ENCODE measurements around the gene ANKLE1.
"Not testable (repeated sequence)": the region's sequence is repeated elsewhere in the genome, so short reads cannot be mapped to it uniquely, and the experiment has no call there.

Gene ANKLE1

GRCh38 chr19:17279436-17279835 is 2.3 kb upstream of the ANKLE1 start:
- no peak for DNase-seq

DNA sequence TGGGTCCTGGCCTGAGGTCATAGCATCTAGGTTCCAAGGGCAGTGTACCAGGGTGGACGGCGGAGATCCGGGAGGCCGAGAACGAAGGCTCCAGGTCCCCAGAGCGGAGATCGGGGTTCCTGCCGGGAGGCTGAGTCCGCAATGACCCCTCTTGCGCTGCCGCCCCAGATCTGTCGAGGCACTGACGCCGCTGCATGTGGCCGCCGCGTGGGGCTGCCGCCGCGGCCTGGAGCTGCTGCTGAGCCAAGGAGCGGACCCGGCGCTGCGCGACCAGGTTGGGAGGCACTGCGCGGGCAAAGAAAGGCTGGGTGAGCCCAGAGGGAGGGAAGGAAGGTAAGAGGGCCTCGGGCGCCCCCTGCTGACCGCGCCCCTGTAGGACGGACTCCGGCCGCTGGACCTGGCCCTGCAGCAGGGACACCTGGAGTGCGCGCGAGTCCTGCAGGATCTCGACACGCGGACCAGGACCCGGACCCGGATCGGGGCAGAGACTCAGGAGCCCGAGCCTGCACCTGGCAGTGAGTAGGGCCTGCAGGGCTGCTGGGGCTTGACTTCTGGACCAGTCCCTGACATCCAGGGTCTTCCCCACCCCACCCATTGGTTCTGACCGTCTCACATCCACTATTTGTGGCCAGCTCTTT is 906 bp downstream of the ANKLE1 start:
- DNase-seq = peak in 49 of 56 donors; percentile 6 to 85 (median 37)

GRCh38 chr19:17283504-17283996 is 1.8 kb downstream of the ANKLE1 start:
- DNase-seq = no peak

DNA sequence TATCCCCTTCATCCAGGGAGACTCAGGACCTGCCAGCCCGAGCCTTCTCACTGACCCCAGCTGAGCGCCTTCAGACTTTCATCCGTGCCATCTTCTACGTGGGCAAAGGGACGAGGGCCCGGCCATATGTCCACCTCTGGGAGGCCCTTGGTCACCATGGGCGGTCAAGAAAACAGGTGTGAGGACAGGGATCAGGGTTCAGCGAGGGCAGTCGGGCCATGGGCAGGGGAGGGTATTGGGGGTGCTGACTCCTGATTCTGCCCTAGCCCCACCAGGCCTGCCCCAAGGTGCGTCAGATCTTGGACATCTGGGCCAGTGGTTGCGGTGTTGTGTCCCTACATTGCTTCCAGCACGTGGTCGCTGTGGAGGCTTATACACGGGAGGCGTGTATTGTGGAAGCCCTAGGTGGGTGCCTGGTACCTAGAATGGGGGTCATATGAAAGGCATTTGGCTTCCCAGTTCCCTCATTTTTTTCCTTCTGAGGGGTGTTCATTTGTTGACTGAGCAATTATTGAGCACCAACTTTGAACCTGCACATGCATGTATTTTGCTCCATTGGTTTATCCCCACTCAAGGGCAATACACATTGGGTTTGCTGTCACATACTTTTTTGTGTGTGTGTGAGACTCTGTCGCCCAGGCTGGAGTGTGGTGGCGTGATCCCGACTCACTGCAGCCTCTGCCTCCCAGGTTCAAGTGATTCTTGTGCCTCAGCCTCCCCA is 3.9 kb downstream of the ANKLE1 start:
- no peak for DNase-seq

DNA sequence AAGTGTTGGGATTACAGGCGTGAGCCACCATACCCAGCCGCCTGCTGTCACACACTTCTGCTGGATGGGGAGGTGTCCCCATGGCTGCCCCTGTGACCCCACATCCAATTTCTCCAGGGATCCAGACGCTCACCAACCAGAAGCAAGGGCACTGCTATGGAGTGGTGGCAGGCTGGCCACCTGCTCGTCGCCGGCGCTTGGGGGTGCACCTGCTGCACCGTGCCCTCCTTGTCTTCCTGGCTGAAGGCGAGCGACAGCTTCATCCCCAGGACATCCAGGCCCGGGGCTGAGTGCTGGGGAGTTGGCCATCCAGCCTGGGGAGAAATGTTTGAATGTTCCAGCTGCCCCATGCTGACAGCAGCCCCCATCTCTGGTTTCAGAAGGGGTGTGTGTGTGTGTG is 4.6 kb downstream of the ANKLE1 start:
- no peak for DNase-seq

GRCh38 chr19:17286752-17287151 is 5.1 kb downstream of the ANKLE1 start:
- no peak for DNase-seq

DNA sequence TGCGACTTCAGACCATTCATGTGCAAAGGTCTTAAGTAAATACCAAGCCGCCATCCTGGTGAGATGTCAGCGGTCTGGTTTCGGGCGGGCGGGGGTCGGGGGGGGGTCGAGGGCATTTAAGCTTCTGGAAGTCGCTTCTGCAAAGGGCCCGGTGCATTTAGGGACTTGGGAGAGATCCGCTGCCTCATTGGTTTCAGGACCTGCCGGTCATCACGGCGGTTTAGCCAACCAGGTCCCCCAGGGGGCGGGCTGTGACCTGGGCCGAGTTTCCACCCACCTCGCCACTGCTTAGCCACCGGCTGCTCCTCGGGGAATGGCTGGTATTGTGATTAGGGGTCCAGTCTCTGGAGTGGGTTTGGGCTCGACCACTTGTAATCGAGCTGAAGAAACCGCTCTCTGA is 7.8 kb downstream of the ANKLE1 start:
- DNase-seq = peak in 19 of 56 donors; percentile 0 to 47 (median 21)

DNA sequence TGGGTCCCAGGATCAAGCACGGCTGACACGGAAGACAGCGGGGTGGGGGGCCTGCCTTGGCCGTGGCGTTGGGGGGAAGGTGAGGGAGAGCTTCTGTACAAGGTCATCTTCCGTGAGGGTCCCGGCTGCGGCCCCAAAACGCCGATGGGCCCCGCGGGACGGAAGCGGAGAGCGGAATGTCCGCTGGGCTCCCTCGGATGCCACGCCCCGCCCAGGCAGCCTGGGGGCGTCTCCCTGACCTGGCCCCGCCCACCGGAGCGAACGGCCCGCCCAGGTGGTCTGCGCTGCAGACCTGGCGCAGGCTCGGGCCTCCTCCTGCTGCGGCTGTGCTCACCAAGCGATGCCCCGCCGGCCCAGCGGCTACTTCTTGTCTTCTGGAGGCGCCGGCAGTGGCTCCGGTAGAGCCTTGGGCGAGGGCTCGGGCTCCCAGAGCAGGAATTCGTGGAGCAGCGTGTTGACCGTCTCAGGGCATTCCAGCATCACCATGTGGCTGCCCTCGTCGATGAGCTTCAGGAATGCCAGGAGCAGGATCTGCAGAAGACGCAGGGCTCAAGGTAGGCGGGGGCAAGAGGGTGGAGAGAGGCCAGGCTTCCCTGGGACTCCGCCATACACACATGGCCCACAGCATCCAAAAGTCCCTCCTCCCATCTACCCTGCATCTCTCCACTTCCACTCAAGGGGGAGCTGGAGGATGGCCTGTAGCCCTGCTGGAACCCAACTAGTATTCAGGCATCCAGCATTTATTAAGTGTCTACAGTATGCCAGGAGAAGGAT is 10.8 kb downstream of the ANKLE1 start:
- DNase-seq = peak in 28 of 56 donors; percentile 2 to 56 (median 22)

- DNase-seq = no peak
Measured at GRCh38 chr19:17293605-17294004, 11.9 kb downstream of the ANKLE1 start.

DNA sequence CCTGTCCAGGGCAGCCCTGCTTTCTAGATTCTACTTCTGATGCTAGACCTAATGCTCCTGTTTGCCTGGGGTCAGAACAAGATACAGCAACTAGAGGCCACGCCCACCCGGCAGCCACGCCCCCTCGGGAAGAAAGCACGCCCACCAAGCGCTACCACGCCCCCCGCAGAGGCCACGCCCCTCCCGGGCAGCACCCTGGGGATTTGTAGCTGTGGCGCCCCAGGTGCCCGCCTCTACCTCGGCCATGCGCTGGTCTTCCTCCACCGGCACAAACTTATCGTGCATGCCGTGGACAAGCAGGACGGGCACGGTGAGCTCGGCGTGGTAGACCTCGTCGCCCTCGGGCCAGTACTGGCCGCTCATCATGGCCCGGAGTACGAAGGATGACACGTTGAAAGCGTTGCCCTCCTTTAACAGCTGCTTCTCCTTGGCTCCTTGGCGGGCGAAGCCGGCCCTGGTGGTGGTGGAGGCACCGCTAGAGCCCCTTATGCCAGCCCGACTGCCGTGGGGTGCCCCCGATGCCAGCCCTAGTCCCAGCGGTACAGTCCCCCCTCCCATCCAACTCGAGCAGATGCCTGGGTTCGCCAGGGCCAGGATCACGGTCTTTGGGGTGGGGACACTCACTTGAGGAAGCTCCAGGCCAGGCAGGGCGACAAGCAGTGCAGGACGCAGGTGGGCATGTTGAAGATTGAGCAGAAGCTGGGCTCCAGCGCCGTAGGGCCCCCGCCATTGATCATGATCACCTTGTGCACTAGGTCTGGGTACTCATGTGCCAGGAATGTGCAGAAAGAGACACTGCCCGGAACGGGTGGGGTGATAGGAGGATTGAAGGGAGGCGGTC is 12.6 kb downstream of the ANKLE1 start:
- DNase-seq = peak in 1 of 56 donors; percentile 31

- not testable (repeated sequence) for DNase-seq
Measured at GRCh38 chr19:17295551-17295950, 13.8 kb downstream of the ANKLE1 start.

DNA sequence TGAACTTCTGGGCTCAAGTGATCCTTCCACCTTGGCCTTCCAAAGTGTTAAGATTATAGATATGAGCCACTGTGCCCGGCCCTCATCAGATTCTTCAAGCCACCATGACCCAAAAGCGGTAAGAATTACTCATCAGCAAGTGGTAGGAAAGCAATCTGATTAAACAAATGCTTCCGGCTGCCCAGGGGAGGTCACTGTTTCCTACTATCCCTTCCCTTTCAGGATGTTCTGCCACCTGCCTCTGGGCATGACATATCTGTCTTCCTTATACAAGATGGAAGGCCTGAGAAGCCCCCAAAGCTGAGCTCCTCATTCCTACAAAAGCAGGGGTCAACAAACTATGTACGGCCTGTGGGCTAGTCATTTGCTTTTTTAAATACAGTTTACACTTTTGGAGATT is 14.6 kb downstream of the ANKLE1 start:
- DNase-seq = no peak

DNA sequence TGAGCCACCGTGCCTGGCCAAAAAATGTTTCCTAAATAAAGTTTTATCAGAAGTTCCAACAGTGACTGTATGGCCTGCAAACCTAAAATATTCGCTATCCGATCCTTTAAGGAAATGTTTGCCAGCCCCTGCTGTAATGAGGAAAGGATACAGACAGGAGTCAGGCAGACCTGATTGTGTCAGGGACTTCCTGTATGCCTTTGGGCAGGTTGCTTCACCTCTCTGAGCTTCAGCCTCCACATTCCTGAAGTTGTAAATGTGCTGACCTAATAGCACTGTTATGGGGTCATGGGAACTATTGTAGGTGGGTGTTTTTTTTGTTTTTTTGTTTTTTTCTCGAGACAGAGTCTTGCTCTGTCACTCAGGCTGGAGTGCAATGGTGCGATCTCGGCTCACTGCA is 15.3 kb downstream of the ANKLE1 start:
- no peak for DNase-seq

DNA sequence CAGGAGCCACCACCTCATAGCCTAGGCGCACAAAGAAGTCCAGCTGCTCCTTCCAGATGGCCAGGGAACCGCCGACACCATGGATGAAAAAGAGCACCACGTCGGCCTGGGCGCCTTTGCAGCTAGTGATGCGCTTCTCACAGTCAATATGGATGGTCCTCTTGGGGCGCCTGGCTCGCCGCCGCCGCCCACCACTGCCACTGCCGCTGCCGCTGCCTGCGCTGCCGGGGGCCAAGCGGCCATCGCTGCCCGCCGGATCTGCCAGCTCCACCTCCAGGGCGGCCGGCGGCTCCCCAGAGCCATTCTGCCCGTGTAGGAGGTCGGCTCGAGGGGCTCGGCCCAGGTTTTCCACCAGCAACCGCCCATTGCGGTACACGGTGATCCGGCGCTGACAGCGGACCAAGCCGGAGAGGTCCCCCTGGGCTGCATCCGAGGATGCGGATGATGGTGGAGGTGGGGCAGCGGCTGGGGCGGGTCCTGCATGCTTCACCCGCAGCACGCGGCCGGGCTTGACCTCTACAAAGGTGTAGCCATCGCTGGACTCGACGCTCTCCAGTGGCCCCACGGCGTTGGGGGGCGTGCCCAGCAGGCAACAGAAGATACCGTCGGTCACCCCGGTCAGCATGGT is 19.4 kb downstream of the ANKLE1 start:
- DNase-seq = no peak

- DNase-seq = peak in 27 of 56 donors; percentile 9 to 52 (median 29)
Measured at GRCh38 chr19:17302391-17303166, 20.9 kb downstream of the ANKLE1 start.

DNA sequence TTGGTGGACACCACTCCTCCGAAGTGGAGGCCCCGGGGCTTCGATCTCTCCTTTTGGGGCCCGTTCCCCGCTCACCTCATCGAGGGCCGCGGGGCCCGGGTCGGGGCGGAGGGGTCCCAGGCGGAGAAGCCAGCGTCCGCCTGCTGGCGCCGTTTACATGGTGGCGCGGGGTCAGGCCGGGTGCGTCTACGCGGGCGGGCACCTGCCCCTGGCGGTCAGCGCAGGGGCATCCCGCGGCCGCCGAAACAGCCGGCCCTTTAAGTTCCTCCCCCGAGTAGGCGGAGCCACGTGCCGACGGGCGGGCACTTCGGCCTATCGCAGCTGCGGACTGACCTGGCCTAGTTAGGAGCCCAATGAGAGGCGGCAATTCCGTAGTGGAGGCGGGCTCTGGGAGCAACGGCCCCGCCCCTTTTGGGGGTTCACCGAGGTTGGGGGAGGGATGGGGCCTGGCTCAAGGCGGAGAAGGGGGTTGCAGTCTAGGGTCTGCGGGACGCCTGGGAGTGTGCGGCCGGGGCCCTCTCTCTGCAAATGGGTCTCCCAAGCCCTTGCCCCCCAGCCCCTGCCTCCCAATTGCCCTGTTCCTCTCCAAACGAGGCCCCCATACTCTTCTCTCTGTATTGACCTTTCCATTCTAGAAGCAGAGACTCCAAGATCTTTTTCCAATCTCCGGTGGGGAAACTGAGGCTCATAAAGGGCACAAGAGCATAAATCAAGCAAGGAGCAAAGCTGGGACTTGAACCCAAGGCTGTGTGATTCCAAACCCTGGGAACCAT is 21.7 kb downstream of the ANKLE1 start, which contains the start of gene ABHD8:
Gene ABHD8 (minus strand): TSS at position 259 of the 773 bp plus-strand sequence. CDS start 1,809 bp downstream, outside the sequence.
- peak in 55 of 56 donors; percentile 13 to 96 (median 86) for DNase-seq

DNA sequence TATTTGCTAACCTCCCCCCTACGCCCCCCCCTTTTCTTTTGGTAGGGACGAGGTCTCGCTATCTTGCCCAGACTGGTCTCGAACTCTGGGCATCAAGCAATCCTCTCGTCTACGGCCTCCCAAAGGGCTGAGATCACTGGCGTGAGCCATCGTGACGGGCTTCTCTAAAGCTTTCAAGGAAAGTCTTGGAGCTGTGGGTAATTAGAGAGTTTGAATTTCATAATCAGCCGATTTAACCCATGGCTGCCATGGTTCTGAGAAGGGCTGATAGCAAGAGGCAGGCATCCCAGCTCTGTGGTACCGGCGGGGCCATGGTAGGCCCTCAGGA is 22.2 kb downstream of the ANKLE1 start:
- DNase-seq = peak in 1 of 56 donors; percentile 3

GRCh38 chr19:17304386-17305215 is 22.9 kb downstream of the ANKLE1 start:
- peak in 1 of 56 donors; percentile 19 for DNase-seq

Data from amygdala (tissue), 56 donors.